ELR (cell line): Measurements from ENCODE around the gene CHD9.
"Not testable (repeated sequence)": the region's sequence is repeated elsewhere in the genome, so short reads cannot be mapped to it uniquely, and the experiment has no call there.

Experiments used
- DNase-seq: peaks from one replicate; pipeline ENCODE4 v3.0.0-alpha.2; 2015; ENCODE audit warnings: low read depth

The CHD9 gene

GRCh38 chr16:53282328-53282727, 227.5 kb downstream of the CHD9 start:
- DNase-seq, result no peak

- DNase-seq, result peak; percentile 69
Observed at GRCh38 chr16:53282975-53283946, 228.5 kb downstream of the CHD9 start.

GRCh38 chr16:53285236-53285635, 230.4 kb downstream of the CHD9 start:
- no peak for DNase-seq

- DNase-seq, result no peak
Observed at GRCh38 chr16:53290520-53290919, 235.7 kb downstream of the CHD9 start.

GRCh38 chr16:53291757-53292392, 237.1 kb downstream of the CHD9 start:
- peak; percentile 56 for DNase-seq

GRCh38 chr16:53297477-53297876, 242.7 kb downstream of the CHD9 start:
- no peak for DNase-seq

GRCh38 chr16:53304334-53304733, 249.5 kb downstream of the CHD9 start:
- no peak for DNase-seq

GRCh38 chr16:53305743-53306142, 251.0 kb downstream of the CHD9 start:
- no peak for DNase-seq

- no peak for DNase-seq
Observed at GRCh38 chr16:53309457-53309856, 254.7 kb downstream of the CHD9 start.

GRCh38 chr16:53320992-53321391, 266.2 kb downstream of the CHD9 start:
- DNase-seq, result no peak

GRCh38 chr16:53323924-53324323, 269.1 kb downstream of the CHD9 start:
- no peak for DNase-seq

GRCh38 chr16:53330991-53331390, 276.2 kb downstream of the CHD9 start:
- not testable (repeated sequence) for DNase-seq

- DNase-seq, result no peak
Observed at GRCh38 chr16:53334581-53334980, 279.8 kb downstream of the CHD9 start.

- DNase-seq, result no peak
Observed at GRCh38 chr16:53337294-53337693, 282.5 kb downstream of the CHD9 start.

- no peak for DNase-seq
Observed at GRCh38 chr16:53341792-53342191, 287.0 kb downstream of the CHD9 start.

GRCh38 chr16:53355064-53355463, 300.3 kb downstream of the CHD9 start:
- no peak for DNase-seq

GRCh38 chr16:53356478-53357207, 301.9 kb downstream of the CHD9 start:
- DNase-seq, result no peak

GRCh38 chr16:53357208-53357586, 302.4 kb downstream of the CHD9 start:
- DNase-seq, result no peak

GRCh38 chr16:53357955-53358354, 303.2 kb downstream of the CHD9 start:
- no peak for DNase-seq

- DNase-seq, result no peak
Observed at GRCh38 chr16:53358884-53359283, 304.1 kb downstream of the CHD9 start.

GRCh38 chr16:53369921-53370320, 315.1 kb downstream of the CHD9 start:
- peak; percentile 4 for DNase-seq

- DNase-seq, result no peak
Observed at GRCh38 chr16:53370827-53371226, 316.0 kb downstream of the CHD9 start.
